Ureter (tissue), 1 donor: ENCODE data around the gene CARD10. TPM values are rescaled to one million over a fixed set of nuclear protein-coding genes. Genes with fewer than 3 reads are reported as not detected.

Source experiments
- total RNA-seq: library from RNA; stranded (reverse); gene quantifications from one replicate; pipeline ENCODE4 v1.2.4, GENCODE V29; 2023
- donor health status: DM: yes; HTN: yes; CAD: no.

The CARD10 gene
- total RNA-seq, 1 donor from 2014 or later = 14.9 TPM

Other genes with a start within 250 kb of the CARD10 start
- 16.3 TPM for gene CYTH4, start 236.9 kb downstream of the CARD10 start, total RNA-seq
- 0.10 TPM for gene ELFN2, start 91.9 kb downstream of the CARD10 start, total RNA-seq
- gene MFNG, start 33.0 kb downstream of the CARD10 start, total RNA-seq = 20.3 TPM
- 33.4 TPM for gene CDC42EP1, start 41.1 kb upstream of the CARD10 start, total RNA-seq
- not detected for gene LGALS2, start 60.7 kb upstream of the CARD10 start, total RNA-seq
- 68.9 TPM for gene GGA1, start 89.4 kb upstream of the CARD10 start, total RNA-seq
- 56.2 TPM for gene SH3BP1, start 120.3 kb upstream of the CARD10 start, total RNA-seq
- 5.2 TPM for gene PDXP, start 139.3 kb upstream of the CARD10 start, total RNA-seq
- 396 TPM for gene LGALS1, start 156.2 kb upstream of the CARD10 start, total RNA-seq
- 36.8 TPM for gene NOL12, start 166.9 kb upstream of the CARD10 start, total RNA-seq
- gene TRIOBP, start 177.6 kb upstream of the CARD10 start, total RNA-seq = 108 TPM